Spleen (tissue), 7 donors: ENCODE results near the gene RYR2.

Experiments used
- POLR2A ChIP-seq, 3 donors: fragments of 450-650 bp; IDR thresholded peaks; one replicate each; pipeline ENCODE4 v1.5.1; 2017; ENCODE audit warnings: antibody characterized with exemption in 3 of 3, mild to moderate bottlenecking in 1 of 3
- TF ChIP-seq, protein P1 (sequence below), 11 experiments: fragments of 200-600 bp in 7 of 11; fragments of 450-650 bp in 4 of 11; sonication (generic) in 4 of 11; IDR thresholded peaks in 8 of 11; conservative IDR thresholded peaks in 3 of 11; 1 replicate in 7 of 11; 2 replicates in 4 of 11; pipeline versions ENCODE4 v1.4.0 to v1.8.0; 2016 to 2021; ENCODE audit warnings: antibody characterized with exemption in 11 of 11, inconsistent platforms in 4 of 11, mild to moderate bottlenecking in 1 of 11
- donor health status: DM: no; HTN: no; CAD: no; lungs with moderate emphysema.
- donor health status: DM: no; HTN: no; CAD: no.
- donor health status: DM: no; HTN: no; CAD: no.

DNA sequence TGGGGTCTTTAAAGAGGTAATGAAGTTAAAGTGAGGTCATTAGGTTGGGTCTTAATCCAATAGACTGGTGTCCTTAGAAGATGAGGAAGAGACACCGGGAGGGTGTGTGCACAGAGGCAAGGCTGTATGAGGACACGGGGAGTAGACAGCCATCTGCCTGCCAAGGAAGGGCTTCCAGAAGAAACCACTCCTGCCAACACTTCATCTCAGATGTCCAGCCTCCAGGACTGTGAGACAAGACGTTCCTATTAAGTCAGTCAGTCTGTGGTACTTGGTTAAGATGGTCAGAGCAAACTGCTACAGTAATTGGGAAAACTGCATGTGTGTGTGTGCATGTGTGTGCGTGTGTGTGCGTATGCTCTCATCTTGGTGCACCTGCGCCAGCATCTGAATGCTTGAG, 77.1 kb downstream of the RYR2 start:
- TF ChIP-seq, protein P1, sequence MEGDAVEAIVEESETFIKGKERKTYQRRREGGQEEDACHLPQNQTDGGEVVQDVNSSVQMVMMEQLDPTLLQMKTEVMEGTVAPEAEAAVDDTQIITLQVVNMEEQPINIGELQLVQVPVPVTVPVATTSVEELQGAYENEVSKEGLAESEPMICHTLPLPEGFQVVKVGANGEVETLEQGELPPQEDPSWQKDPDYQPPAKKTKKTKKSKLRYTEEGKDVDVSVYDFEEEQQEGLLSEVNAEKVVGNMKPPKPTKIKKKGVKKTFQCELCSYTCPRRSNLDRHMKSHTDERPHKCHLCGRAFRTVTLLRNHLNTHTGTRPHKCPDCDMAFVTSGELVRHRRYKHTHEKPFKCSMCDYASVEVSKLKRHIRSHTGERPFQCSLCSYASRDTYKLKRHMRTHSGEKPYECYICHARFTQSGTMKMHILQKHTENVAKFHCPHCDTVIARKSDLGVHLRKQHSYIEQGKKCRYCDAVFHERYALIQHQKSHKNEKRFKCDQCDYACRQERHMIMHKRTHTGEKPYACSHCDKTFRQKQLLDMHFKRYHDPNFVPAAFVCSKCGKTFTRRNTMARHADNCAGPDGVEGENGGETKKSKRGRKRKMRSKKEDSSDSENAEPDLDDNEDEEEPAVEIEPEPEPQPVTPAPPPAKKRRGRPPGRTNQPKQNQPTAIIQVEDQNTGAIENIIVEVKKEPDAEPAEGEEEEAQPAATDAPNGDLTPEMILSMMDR (IDR thresholded peaks at IDR 0.05 in 8 of 11, conservative IDR thresholded peaks at IDR 0.05 in 3 of 11), result no peak
- no peak for TF ChIP-seq POLR2A (IDR thresholded peaks at IDR 0.05)
